Spinal cord (tissue), 10 donors: ENCODE data around the gene TUBA1A. TPM values are rescaled to one million over a fixed set of nuclear protein-coding genes. Genes with fewer than 3 reads are reported as not detected.
A peak's percentile ranks its signal among the peaks of the same experiment; 100 is the strongest.

Experiments used
- DNase-seq, 6 donors: peaks; one replicate each; pipeline versions ENCODE4 v3.0.0 to v3.0.0-alpha.2; 2013 to 2015; ENCODE audit warnings: low spot score in 6 of 6, low read depth in 4 of 6
- H3K27ac ChIP-seq: one replicate; pipeline ENCODE4 v1.5.1; 2013; ENCODE audit warnings: low read depth, low read length, control low read depth
- H3K27me3 ChIP-seq: one replicate; pipeline ENCODE4 v1.6.1; 2013; ENCODE audit warnings: low read length; ENCODE audit not compliant: control insufficient read depth, insufficient read depth
- H3K36me3 ChIP-seq: one replicate; pipeline ENCODE4 v1.6.1; 2013; ENCODE audit warnings: low read length; ENCODE audit not compliant: control insufficient read depth, insufficient read depth
- H3K4me1 ChIP-seq: one replicate; pipeline ENCODE4 v1.6.1; 2013; ENCODE audit warnings: low read length; ENCODE audit not compliant: control insufficient read depth, insufficient read depth
- H3K4me3 ChIP-seq: one replicate; pipeline ENCODE4 v1.5.1; 2013; ENCODE audit warnings: low read depth, low read length, control low read depth
- H3K9me3 ChIP-seq: one replicate; pipeline ENCODE4 v1.6.1; 2013; ENCODE audit warnings: low read length; ENCODE audit not compliant: control insufficient read depth, insufficient read depth
- WGBS: methylation state at CpG from one replicate; pipeline ENCODE4 v1.1.5; 2013; ENCODE audit warnings: missing lambda C conversion rate; ENCODE audit not compliant: insufficient coverage; 5-methylcytosine and 5-hydroxymethylcytosine counted together
- long read RNA-seq, 4 donors: transcript quantifications; one replicate each; lab custom pipeline, GENCODE V29; 2026
- polyA plus RNA-seq, 2 donors: library from polyadenylated mRNA; unstranded; fragments of 120-200 nt; gene quantifications; one replicate each; pipeline ENCODE4 v1.2.1, GENCODE V29; 2013; ENCODE audit not compliant: insufficient read length in 2 of 2
- total RNA-seq, 2 donors: library from RNA; depleted of rRNA in 1 of 2; stranded (reverse); fragments of 120-200 nt in 1 of 2; fragments of >200 nt in 1 of 2; gene quantifications; one replicate each; pipeline versions ENCODE4 v1.2.3 to v1.2.4, GENCODE V29; 2013 to 2014
- donor health status: healthy.

The TUBA1A gene
- total RNA-seq (1,000 to 10,000 TPM; 2,198 to 2,635 TPM), polyA plus RNA-seq (1,000 to 10,000 TPM; 4,527 to 4,721 TPM)
- long read RNA-seq, donor 1, transcript TUBA1A-205 (3 exons, 673 nt): minor isoform, 29 of 3,446 reads
- long read RNA-seq, donor 1, transcript TUBA1A-207 (3 exons, 1,384 nt): minor isoform, 185 of 3,446 reads
- long read RNA-seq, donor 1, transcript TUBA1A-202 (4 exons, 1,915 nt): major isoform, 2,901 of 3,446 reads
- long read RNA-seq, donor 1, transcript TUBA1A-206 (2 exons, 696 nt): minor isoform, 32 of 3,446 reads
- long read RNA-seq, donor 1, partial matches to known transcripts: 129 of 3,446 reads
- long read RNA-seq, donor 1, other reads (novel, unspliced or antisense): 154 of 3,446 reads
- long read RNA-seq, donor 2, transcript TUBA1A-206 (2 exons, 696 nt): minor isoform, 28 of 1,306 reads
- long read RNA-seq, donor 2, transcript TUBA1A-202 (4 exons, 1,915 nt): major isoform, 1,146 of 1,306 reads
- long read RNA-seq, donor 2, transcript TUBA1A-207 (3 exons, 1,384 nt): minor isoform, 62 of 1,306 reads
- long read RNA-seq, donor 2, transcript TUBA1A-205 (3 exons, 673 nt): minor isoform, 25 of 1,306 reads
- long read RNA-seq, donor 2, partial matches to known transcripts: 29 of 1,306 reads
- long read RNA-seq, donor 2, other reads (novel, unspliced or antisense): 13 of 1,306 reads
- long read RNA-seq, donor 3, transcript TUBA1A-205 (3 exons, 673 nt): minor isoform, 41 of 1,907 reads
- long read RNA-seq, donor 3, transcript TUBA1A-206 (2 exons, 696 nt): minor isoform, 32 of 1,907 reads
- long read RNA-seq, donor 3, transcript TUBA1A-202 (4 exons, 1,915 nt): major isoform, 1,633 of 1,907 reads
- long read RNA-seq, donor 3, transcript TUBA1A-207 (3 exons, 1,384 nt): minor isoform, 120 of 1,907 reads
- long read RNA-seq, donor 3, partial matches to known transcripts: 44 of 1,907 reads
- long read RNA-seq, donor 3, other reads (novel, unspliced or antisense): 28 of 1,907 reads
- long read RNA-seq, donor 4, transcript TUBA1A-202 (4 exons, 1,915 nt): major isoform, 445 of 511 reads
- long read RNA-seq, donor 4, transcript TUBA1A-207 (3 exons, 1,384 nt): minor isoform, 38 of 511 reads
- long read RNA-seq, donor 4, transcript TUBA1A-203 (3 exons, 984 nt): minor isoform, 9 of 511 reads
- long read RNA-seq, donor 4, transcript TUBA1A-201 (4 exons, 1,887 nt): minor isoform, 8 of 511 reads
- long read RNA-seq, donor 4, partial matches to known transcripts: 0 of 511 reads
- long read RNA-seq, donor 4, other reads (novel, unspliced or antisense): 0 of 511 reads

DNA sequence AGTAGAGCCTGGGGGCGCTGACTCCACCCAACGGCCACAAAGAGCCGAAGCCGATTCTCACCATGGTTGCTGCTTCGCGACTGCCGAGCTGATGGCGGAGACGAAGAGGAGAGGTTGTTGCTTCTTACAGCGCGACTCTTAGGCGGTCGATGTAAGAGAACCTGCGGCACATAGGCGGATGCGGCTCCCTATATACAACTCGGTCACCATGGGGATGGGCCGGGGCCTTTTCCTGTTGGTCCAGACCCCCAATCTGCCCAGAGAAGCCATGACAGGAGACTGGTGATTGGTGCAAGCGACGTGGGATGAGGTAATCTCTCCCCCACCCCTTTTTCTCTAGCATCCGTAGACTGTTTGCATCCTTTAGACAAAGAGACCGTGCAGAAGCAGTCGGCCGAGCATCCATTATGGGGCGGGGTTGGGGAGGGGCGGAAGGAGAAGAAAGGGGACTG is at the start of gene TUBA1A:
Gene TUBA1A (minus strand): TSS at position 165 of the 452 bp plus-strand sequence. CDS start 101 bp downstream, at position 64.
- no peaks in the 10 kb centered on the region for H3K9me3 ChIP-seq
- peak within 1 kb of the TSS; percentile 88 for H3K4me3 ChIP-seq
- peaks cover 16% of the 10 kb centered on the region for H3K4me1 ChIP-seq
- H3K27ac ChIP-seq: peak within 1 kb of the TSS; percentile 100
- peaks cover 22% of the 10 kb centered on the region for H3K36me3 ChIP-seq
- no peaks in the 10 kb centered on the region for H3K27me3 ChIP-seq
- WGBS: 0% methylated on average over 19 of the region's 26 CpGs
- DNase-seq: peak; percentile 94 to 100 (median 98)

- DNase-seq: peak in 1 of 6 donors; percentile 9
- Histone ChIP-seq H3K27me3 (no peaks in the 10 kb centered on the region), H3K4me1 (peaks cover 26% of the 10 kb centered on the region), H3K9me3 (no peaks in the 10 kb centered on the region), H3K36me3 (no peaks in the 10 kb centered on the region), H3K27ac (no peak overlapping the region), H3K4me3 (no peak overlapping the region)
- WGBS: 100% methylated on average over 1 of the region's 1 CpG
These were observed 47.5 kb upstream of the TUBA1A start for GRCh38 chr12:49236423-49236822.

DNA sequence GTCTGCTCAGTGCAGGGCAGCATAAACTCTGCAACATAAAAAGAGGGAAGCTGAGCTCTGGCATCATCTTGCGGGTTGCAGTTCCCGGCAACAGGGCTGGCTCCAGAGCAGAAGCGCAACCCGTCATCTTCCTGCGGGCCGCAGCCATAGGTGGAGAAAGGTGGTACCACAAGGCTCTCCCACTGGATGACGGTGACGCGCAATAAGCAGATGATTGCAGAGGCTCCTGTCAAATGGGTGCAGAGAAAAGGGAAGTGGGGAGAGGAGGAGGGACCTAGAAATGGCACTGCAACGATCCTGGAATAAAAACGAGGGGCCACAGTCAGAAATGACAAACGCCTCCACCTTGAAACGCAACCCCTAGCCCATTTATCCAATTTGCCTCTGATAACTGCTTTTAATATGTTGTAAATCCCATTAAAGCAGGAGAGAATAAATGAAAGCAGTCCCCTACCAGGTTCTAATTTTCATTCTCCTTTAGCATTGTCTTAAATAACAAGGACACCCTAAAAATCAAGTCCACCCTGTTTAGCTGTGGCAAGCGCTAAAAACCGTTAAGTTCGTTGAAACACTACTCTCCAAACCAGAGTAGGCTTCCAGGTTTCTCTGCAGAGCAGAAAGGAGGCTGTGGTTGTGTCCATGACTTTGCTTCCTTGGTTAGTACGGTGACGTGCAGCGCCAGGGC is 45.1 kb upstream of the TUBA1A start:
- Histone ChIP-seq H3K27ac (peak overlapping the region; percentile 97), H3K4me1 (peaks cover 26% of the 10 kb centered on the region), H3K36me3 (no peaks in the 10 kb centered on the region), H3K27me3 (no peaks in the 10 kb centered on the region), H3K9me3 (no peaks in the 10 kb centered on the region), H3K4me3 (peak overlapping the region; percentile 59)
- DNase-seq: peak in 4 of 6 donors; percentile 69 to 99 (median 86)
- WGBS: 22% methylated on average over 12 of the region's 19 CpGs

DNA sequence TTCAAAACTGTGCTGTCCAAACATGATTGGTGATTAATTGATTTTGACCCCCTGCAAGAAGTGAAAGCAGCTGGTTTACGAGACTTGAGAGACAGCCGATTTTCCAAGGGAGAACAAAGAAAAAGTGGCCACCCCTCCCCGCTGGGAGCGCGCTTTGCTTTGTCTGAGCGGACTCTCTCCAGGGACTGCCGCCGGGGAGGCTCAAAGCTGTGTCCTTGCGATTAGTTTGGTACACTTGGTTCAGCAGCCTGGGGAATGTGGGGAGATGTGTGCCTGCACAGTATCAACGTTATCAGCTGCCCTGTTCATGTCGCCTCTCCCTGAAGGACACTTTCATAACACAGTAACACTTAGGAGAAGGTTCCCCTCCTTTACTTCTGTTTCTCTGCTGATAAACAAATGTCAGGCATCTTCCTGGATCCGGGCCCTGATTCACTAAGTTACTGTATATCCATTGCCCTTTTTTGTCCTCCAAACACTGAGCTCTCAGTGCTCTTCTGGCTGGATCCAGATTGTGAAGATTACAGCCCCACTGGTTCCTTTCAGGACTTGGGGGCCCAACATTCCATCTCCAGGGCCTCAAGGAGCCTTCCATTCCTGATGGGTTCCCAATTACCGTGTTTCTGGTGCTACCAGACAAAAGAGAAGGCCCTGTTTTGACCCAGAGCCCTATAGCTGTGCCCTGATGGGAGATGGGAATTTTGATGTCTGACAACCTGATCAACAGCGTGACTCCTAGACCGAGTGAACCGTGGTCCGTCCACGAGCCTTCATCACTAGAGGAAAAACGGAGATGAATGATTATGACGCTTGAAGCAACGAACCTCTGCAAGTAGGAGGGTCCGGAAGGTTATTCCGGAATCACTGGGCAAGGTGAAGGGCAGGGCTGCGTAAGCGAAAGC is 44.3 kb upstream of the TUBA1A start:
- no peaks in the 10 kb centered on the region for H3K27me3 ChIP-seq
- H3K4me3 ChIP-seq: peak overlapping the region; percentile 33
- no peaks in the 10 kb centered on the region for H3K9me3 ChIP-seq
- DNase-seq: peak in 2 of 6 donors; percentile 91 to 92
- WGBS: 13% methylated on average over 22 of the region's 25 CpGs
- H3K36me3 ChIP-seq: no peaks in the 10 kb centered on the region
- H3K27ac ChIP-seq: peak overlapping the region; percentile 97
- peaks cover 26% of the 10 kb centered on the region for H3K4me1 ChIP-seq

DNA sequence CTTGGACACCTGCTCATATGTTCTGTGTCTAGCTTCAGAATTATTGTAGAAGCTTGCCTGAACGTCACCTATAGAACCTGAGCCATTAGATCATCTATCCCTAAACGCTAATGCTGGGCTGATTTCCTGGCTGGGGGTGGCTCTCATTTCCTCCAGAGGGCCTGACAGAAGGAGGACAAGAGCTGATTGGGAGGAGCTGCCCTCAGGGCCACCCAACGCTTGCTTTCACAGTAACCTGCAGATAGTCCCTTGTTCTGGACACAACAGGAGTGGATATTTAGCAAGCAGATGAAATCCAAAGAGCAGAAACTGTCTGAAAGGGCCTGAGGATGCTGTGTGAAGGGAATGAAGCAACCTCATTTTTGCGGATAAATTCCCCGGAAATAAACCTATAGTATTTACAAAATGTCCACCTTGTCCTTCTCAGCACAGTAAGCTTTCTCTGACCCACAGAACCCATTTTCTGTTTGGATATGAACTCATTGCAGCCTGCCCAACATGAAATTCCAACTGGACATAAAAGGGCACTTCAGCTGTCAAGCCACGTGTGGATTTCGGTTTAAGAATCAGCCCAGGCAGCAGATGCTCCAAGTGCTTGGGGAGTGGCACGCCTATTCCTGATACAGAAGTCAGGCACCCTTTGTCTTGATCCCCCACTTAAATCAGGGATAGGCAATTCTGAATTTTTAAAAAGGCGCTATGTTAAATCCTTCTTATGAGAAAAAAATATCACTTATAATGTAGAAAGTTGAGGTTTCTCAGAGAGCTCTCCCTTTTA is 43.2 kb upstream of the TUBA1A start:
- Histone ChIP-seq H3K4me3 (no peak overlapping the region), H3K4me1 (peaks cover 32% of the 10 kb centered on the region), H3K27ac (peak overlapping the region; percentile 97), H3K36me3 (no peaks in the 10 kb centered on the region), H3K9me3 (no peaks in the 10 kb centered on the region), H3K27me3 (no peaks in the 10 kb centered on the region)
- peak in 2 of 6 donors; percentile 68 to 73 for DNase-seq
- WGBS: 12% methylated on average over 3 of the region's 9 CpGs

GRCh38 chr12:49230805-49231194 is 41.9 kb upstream of the TUBA1A start:
- WGBS: 83% methylated on average over 2 of the region's 3 CpGs
- H3K36me3 ChIP-seq: no peaks in the 10 kb centered on the region
- no peaks in the 10 kb centered on the region for H3K9me3 ChIP-seq
- no peaks in the 10 kb centered on the region for H3K27me3 ChIP-seq
- DNase-seq: peak in 1 of 6 donors; percentile 6
- H3K4me1 ChIP-seq: peaks cover 33% of the 10 kb centered on the region
- H3K4me3 ChIP-seq: no peak overlapping the region
- H3K27ac ChIP-seq: no peak overlapping the region

DNA sequence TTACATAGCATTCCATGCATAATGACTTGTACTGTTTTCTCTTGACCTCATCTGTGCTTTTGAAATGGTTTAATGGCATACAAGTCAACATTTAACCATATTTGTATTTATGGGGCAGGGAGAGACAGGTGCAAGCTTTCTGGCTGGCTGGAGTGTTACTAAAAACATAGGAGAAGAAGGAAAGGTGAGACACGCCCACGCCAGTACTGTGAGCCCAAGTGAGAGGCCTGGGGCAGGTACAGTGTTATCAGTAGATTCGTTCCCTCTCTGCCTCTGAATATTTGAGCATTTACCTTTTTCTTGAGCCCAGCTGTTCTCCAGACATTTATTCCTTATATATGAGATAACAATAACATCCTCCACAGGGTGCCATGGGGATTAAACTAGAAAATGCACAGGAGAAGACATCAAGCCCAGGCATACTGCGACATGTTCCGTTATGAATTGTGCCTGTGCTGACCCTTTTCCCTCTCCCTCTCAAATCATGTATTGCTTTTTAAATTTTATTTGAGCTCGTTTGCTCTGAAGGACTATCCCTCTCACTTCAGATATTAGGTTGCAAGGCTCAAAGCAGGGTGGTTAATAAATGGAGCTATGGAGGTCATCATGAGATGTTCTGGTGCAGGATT is 41.4 kb upstream of the TUBA1A start:
- 80% methylated on average over 1 of the region's 6 CpGs for WGBS

More for the DNA sequence above, 41.4 kb upstream of the TUBA1A start:
- H3K4me3 ChIP-seq: no peak overlapping the region
- no peak overlapping the region for H3K27ac ChIP-seq
- no peaks in the 10 kb centered on the region for H3K36me3 ChIP-seq
- no peaks in the 10 kb centered on the region for H3K27me3 ChIP-seq
- peaks cover 33% of the 10 kb centered on the region for H3K4me1 ChIP-seq
- peak in 1 of 6 donors; percentile 66 for DNase-seq
- no peaks in the 10 kb centered on the region for H3K9me3 ChIP-seq
